Thyroid gland (tissue), 4 donors: Measurements from ENCODE around the gene MMP1. TPM values are rescaled to one million over a fixed set of nuclear protein-coding genes. Genes with fewer than 3 reads are reported as not detected.

ENCODE experiments used
- DNase-seq, 2 donors: peaks; one replicate each; pipeline ENCODE4 v3.0.0-alpha.2; 2019
- H3K27ac ChIP-seq, 3 donors: fragments of 200-600 bp; sonication (generic); 1 replicate in 2 of 3; 2 replicates in 1 of 3; pipeline ENCODE4 v1.5.1; 2016 to 2019; ENCODE audit warnings: mild to moderate bottlenecking in 1 of 3, moderate library complexity in 1 of 3
- H3K27me3 ChIP-seq: fragments of 200-600 bp; sonication (generic); one replicate; pipeline ENCODE4 v1.5.1; 2019
- H3K36me3 ChIP-seq, 2 donors: fragments of 200-600 bp; sonication (generic); one replicate each; pipeline ENCODE4 v1.5.1; 2016 to 2019
- H3K4me1 ChIP-seq, 2 donors: fragments of 200-600 bp; sonication (generic); one replicate each; pipeline ENCODE4 v1.5.1; 2017 to 2019
- H3K4me3 ChIP-seq, 3 donors: fragments of 200-600 bp; sonication (generic); replicated peaks in 1 of 3; 1 replicate in 2 of 3; 2 replicates in 1 of 3; pipeline ENCODE4 v1.5.1; 2016; ENCODE audit warnings: mild to moderate bottlenecking in 1 of 3
- H3K9me3 ChIP-seq: fragments of 200-600 bp; sonication (generic); one replicate; pipeline ENCODE4 v1.5.1; 2017
- POLR2A ChIP-seq, 2 donors: fragments of 450-650 bp; IDR thresholded peaks; one replicate each; pipeline ENCODE4 v1.6.1; 2017; ENCODE audit warnings: antibody characterized with exemption in 2 of 2, mild to moderate bottlenecking in 2 of 2, moderate library complexity in 1 of 2
- WGBS, 2 donors: methylation state at CpG; one replicate each; pipeline ENCODE4 v1.1.5; 2017; 5-methylcytosine and 5-hydroxymethylcytosine counted together
- intact Hi-C: fragments of 100-400 bp; cut with DNase I; formaldehyde crosslinking; loops from one replicate; pipeline ENCODE4 v1.15.1; 2023
- total RNA-seq, 4 donors: library from RNA; depleted of rRNA; stranded (reverse); fragments of >200 nt; gene quantifications; one replicate each; pipeline ENCODE4 v1.2.3, GENCODE V29; 2016
- TF ChIP-seq, protein P1 (sequence below), 6 experiments: fragments of 200-600 bp in 3 of 6; fragments of 450-650 bp in 3 of 6; sonication (generic) in 3 of 6; IDR thresholded peaks; one replicate each; pipeline ENCODE4 v1.5.1; 2016 to 2019; ENCODE audit warnings: antibody characterized with exemption in 6 of 6, mild to moderate bottlenecking in 2 of 6, inconsistent platforms in 1 of 6, moderate library complexity in 1 of 6

MMP1 gene
- total RNA-seq, 4 donors from 2014 or later, result not detected

GRCh38 chr11:102767800-102768199 lies 30.2 kb downstream of the MMP1 start:
- intact Hi-C loops, result no loop called here
- 45 to 71% methylated on average over 18 of the region's 18 CpGs for WGBS, 2 donors
- no peak for DNase-seq
- H3K9me3 ChIP-seq, result no peaks in the 10 kb centered on the region
- H3K4me1 ChIP-seq, result no peaks in the 10 kb centered on the region
- no peaks in the 10 kb centered on the region for H3K36me3 ChIP-seq
- H3K27ac ChIP-seq, result no peak overlapping the region
- TF ChIP-seq, protein P1, sequence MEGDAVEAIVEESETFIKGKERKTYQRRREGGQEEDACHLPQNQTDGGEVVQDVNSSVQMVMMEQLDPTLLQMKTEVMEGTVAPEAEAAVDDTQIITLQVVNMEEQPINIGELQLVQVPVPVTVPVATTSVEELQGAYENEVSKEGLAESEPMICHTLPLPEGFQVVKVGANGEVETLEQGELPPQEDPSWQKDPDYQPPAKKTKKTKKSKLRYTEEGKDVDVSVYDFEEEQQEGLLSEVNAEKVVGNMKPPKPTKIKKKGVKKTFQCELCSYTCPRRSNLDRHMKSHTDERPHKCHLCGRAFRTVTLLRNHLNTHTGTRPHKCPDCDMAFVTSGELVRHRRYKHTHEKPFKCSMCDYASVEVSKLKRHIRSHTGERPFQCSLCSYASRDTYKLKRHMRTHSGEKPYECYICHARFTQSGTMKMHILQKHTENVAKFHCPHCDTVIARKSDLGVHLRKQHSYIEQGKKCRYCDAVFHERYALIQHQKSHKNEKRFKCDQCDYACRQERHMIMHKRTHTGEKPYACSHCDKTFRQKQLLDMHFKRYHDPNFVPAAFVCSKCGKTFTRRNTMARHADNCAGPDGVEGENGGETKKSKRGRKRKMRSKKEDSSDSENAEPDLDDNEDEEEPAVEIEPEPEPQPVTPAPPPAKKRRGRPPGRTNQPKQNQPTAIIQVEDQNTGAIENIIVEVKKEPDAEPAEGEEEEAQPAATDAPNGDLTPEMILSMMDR (IDR thresholded peaks at IDR 0.05), result no peak
- no peak for TF ChIP-seq POLR2A (IDR thresholded peaks at IDR 0.05)
- no peaks in the 10 kb centered on the region for H3K27me3 ChIP-seq
- no peak overlapping the region for H3K4me3 ChIP-seq

DNA sequence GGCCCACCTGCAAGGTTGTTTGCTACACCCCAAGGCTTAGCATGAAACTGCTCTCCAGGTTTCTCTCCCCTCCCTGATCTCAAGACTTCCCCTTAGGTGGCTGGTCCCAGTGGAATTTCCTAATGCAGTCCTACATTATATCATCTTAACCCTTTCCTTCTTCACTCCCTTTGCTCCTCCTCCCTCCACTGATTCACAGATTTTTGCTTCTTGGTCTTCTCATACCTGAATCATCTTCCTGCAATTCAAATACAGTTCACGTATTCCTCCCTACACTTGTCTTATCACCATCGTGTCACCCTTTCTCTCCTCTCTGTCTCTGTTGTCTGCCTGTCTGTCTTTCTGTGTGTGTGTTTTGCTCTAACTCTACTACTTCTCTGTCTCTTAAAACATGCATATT lies 34.5 kb downstream of the MMP1 start:
- TF ChIP-seq, protein P1 (IDR thresholded peaks at IDR 0.05), result no peak
- TF ChIP-seq POLR2A (IDR thresholded peaks at IDR 0.05), result no peak
- WGBS, 2 donors, result 83 to 88% methylated on average over 2 of the region's 2 CpGs
- no peak for DNase-seq
- no peaks in the 10 kb centered on the region for H3K4me1 ChIP-seq
- intact Hi-C loops, result no loop called here
- no peak overlapping the region for H3K4me3 ChIP-seq
- H3K27me3 ChIP-seq, result no peaks in the 10 kb centered on the region
- no peak overlapping the region for H3K27ac ChIP-seq
- H3K36me3 ChIP-seq, result no peaks in the 10 kb centered on the region
- H3K9me3 ChIP-seq, result no peaks in the 10 kb centered on the region

DNA sequence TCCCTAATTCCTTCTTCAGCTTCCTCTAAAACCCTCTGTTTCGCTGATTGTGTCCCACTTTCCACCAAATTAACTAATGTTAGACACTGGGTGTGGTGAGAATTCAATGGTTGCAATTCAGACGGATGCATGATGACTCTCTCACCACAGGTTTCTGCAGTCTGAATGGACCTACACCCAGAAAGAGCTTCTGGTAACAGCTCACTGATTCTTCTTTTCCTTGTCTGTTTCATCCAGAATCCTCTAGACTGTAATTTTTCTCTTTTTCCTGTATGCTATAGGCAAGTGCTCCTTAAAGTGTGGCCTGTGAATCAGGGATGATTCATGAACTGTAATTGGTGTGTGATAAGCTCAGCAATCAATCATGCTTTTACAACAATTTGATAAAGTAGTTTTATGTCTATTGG lies 35.6 kb downstream of the MMP1 start:
- no peaks in the 10 kb centered on the region for H3K27me3 ChIP-seq
- DNase-seq, result no peak
- H3K27ac ChIP-seq, result no peak overlapping the region
- H3K4me3 ChIP-seq, result no peak overlapping the region
- intact Hi-C loops, result no loop called here
- no peaks in the 10 kb centered on the region for H3K36me3 ChIP-seq
- no peak for TF ChIP-seq POLR2A (IDR thresholded peaks at IDR 0.05)
- TF ChIP-seq, protein P1 (IDR thresholded peaks at IDR 0.05), result no peak
- no peaks in the 10 kb centered on the region for H3K4me1 ChIP-seq
- H3K9me3 ChIP-seq, result no peaks in the 10 kb centered on the region
- 45 to 57% methylated on average over 2 of the region's 2 CpGs for WGBS, 2 donors

DNA sequence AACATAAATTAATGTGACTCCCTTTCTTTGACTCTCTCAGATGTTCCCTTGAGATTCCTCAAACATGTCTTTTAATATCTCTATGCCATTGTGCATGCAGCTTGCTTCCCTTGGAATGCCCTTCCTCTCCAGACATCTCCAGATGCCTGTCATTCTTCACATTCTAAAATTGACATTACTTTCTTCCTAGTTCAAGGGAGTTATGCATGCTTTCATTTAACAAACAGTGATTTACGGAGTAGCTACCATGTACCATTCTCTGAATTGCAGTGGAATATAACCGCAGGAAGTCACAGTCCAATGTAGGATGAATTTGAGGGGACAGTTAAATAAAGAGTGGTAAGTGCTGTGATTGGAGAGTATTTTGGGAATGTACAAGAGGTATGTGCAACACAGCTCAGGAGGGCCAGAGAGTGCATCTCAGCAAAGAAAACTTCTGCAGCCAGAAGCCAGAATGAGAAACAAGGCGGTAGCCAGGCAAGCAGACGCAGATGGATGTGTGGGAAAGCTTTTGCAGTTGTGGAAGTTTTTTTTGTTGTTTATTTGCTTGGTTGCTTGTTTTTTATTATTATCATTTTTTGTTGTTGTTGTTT lies 36.2 kb downstream of the MMP1 start:
- Histone ChIP-seq H3K4me1 (no peaks in the 10 kb centered on the region), H3K9me3 (no peaks in the 10 kb centered on the region), H3K4me3 (no peak overlapping the region), H3K36me3 (no peaks in the 10 kb centered on the region), H3K27ac (no peak overlapping the region), H3K27me3 (no peaks in the 10 kb centered on the region)
- WGBS, 2 donors, result 29 to 30% methylated on average over 4 of the region's 4 CpGs
- TF ChIP-seq, protein P1 (IDR thresholded peaks at IDR 0.05), result no peak
- no peak for TF ChIP-seq POLR2A (IDR thresholded peaks at IDR 0.05)
- intact Hi-C loops, result no loop called here
- DNase-seq, result no peak

- Histone ChIP-seq H3K9me3 (no peaks in the 10 kb centered on the region), H3K4me1 (no peaks in the 10 kb centered on the region), H3K27ac (no peak overlapping the region), H3K27me3 (no peaks in the 10 kb centered on the region), H3K4me3 (no peak overlapping the region), H3K36me3 (no peaks in the 10 kb centered on the region)
- 71 to 74% methylated on average over 4 of the region's 4 CpGs for WGBS, 2 donors
- TF ChIP-seq, protein P1 (IDR thresholded peaks at IDR 0.05), result no peak
- no peak for TF ChIP-seq POLR2A (IDR thresholded peaks at IDR 0.05)
- DNase-seq, result no peak
- intact Hi-C loops, result no loop called here
Measured at GRCh38 chr11:102760344-102761035, 37.5 kb downstream of the MMP1 start.
